NOMO-1 treated with dmso at 0.1 percent for 144 hours (cell line): Measurements from ENCODE around the gene KCNS1.

ENCODE experiments used
- DNase-seq: peaks from one replicate; lab custom pipeline; 2025; ENCODE audit not compliant: unreplicated experiment; lab: John Stamatoyannopoulos, UW

The KCNS1 gene

GRCh38 chr20:45051204-45052060 is 49.5 kb downstream of the KCNS1 start:
- DNase-seq: no peak

- peak; percentile 16 for DNase-seq
These were observed 50.9 kb downstream of the KCNS1 start for GRCh38 chr20:45049904-45050471.

- no peak for DNase-seq
These were observed 51.5 kb downstream of the KCNS1 start for GRCh38 chr20:45049438-45049837.

- DNase-seq: no peak
These were observed 53.3 kb downstream of the KCNS1 start for GRCh38 chr20:45047581-45048119.

GRCh38 chr20:45044601-45045000 is 56.3 kb downstream of the KCNS1 start:
- DNase-seq: no peak

GRCh38 chr20:45044084-45044573 is 56.8 kb downstream of the KCNS1 start:
- peak; percentile 31 for DNase-seq

GRCh38 chr20:45042978-45043377 is 57.9 kb downstream of the KCNS1 start:
- no peak for DNase-seq
